HepG2 (cell line): ENCODE measurements around the gene CUEDC2. TPM values are rescaled to one million over a fixed set of nuclear protein-coding genes. Genes with fewer than 3 reads are reported as not detected.

Experiments used
- ADNP ChIP-seq: sonication (generic); formaldehyde crosslinking; IDR thresholded peaks from 2 replicates; pipeline ENCODE4 v1.4.0; 2020; ENCODE audit warnings: missing genetic modification reagents
- CENPBD1 ChIP-seq: sonication (generic); formaldehyde crosslinking; IDR thresholded peaks from 2 replicates; pipeline ENCODE4 v1.8.0; 2022; ENCODE audit warnings: missing genetic modification reagents, low read depth, mild to moderate bottlenecking, borderline replicate concordance
- CERS6 ChIP-seq: sonication (generic); formaldehyde crosslinking; IDR thresholded peaks from 2 replicates; pipeline ENCODE4 v1.5.0; 2020; ENCODE audit warnings: missing genetic modification reagents
- ETV5 ChIP-seq: IDR thresholded peaks from 2 replicates; pipeline ENCODE4 v1.6.1; 2018; ENCODE audit warnings: missing biosample characterization, missing genetic modification reagents, inconsistent platforms, borderline replicate concordance
- FLYWCH1 ChIP-seq: sonication (generic); formaldehyde crosslinking; IDR thresholded peaks from 2 replicates; pipeline ENCODE4 v1.8.1; 2023; ENCODE audit warnings: mild to moderate bottlenecking, missing genetic modification reagents
- JUND ChIP-seq: sonication (generic); formaldehyde crosslinking; IDR thresholded peaks from 2 replicates; pipeline ENCODE4 v1.8.0; 2022; ENCODE audit warnings: mild to moderate bottlenecking, missing genetic modification reagents
- KDM4B ChIP-seq: sonication (generic); formaldehyde crosslinking; IDR thresholded peaks from 2 replicates; pipeline ENCODE4 v1.4.0; 2020; ENCODE audit warnings: missing genetic modification reagents
- MIER2 ChIP-seq: IDR thresholded peaks from 2 replicates; pipeline ENCODE4 v1.6.1; 2016; ENCODE audit warnings: missing biosample characterization, missing genetic modification reagents
- PITX1 ChIP-seq: sonication (generic); formaldehyde crosslinking; IDR thresholded peaks from 2 replicates; pipeline ENCODE4 v1.5.1; 2020; ENCODE audit warnings: mild to moderate bottlenecking, missing genetic modification reagents
- PPARG ChIP-seq: conservative IDR thresholded peaks from 2 replicates; pipeline ENCODE4 v1.6.1; 2016; ENCODE audit warnings: missing biosample characterization, missing genetic modification reagents
- SMAD9 ChIP-seq: sonication (generic); formaldehyde crosslinking; IDR thresholded peaks from 2 replicates; pipeline ENCODE4 v1.5.1; 2020; ENCODE audit warnings: mild to moderate bottlenecking, missing genetic modification reagents
- SMYD3 ChIP-seq: sonication (generic); formaldehyde crosslinking; IDR thresholded peaks from 2 replicates; pipeline ENCODE4 v1.8.1; 2023; ENCODE audit warnings: mild to moderate bottlenecking, missing genetic modification reagents
- SP140L ChIP-seq: sonication (generic); formaldehyde crosslinking; IDR thresholded peaks from 2 replicates; pipeline ENCODE4 v1.4.0; 2020; ENCODE audit warnings: missing genetic modification reagents, borderline replicate concordance
- TBP ChIP-seq: sonication (generic); formaldehyde crosslinking; IDR thresholded peaks from 2 replicates; pipeline ENCODE4 v1.5.0; 2020; ENCODE audit warnings: missing genetic modification reagents
- THAP8 ChIP-seq: sonication (generic); formaldehyde crosslinking; IDR thresholded peaks from 2 replicates; pipeline ENCODE4 v1.5.1; 2020; ENCODE audit warnings: missing genetic modification reagents, mild to moderate bottlenecking, borderline replicate concordance
- UBTF ChIP-seq: sonication (generic); formaldehyde crosslinking; IDR thresholded peaks from 2 replicates; pipeline ENCODE4 v1.4.0; 2020; ENCODE audit warnings: mild to moderate bottlenecking, missing genetic modification reagents
- ZC3H13 ChIP-seq: sonication (generic); formaldehyde crosslinking; IDR thresholded peaks from 2 replicates; pipeline ENCODE4 v1.8.1; 2023; ENCODE audit warnings: mild to moderate bottlenecking, missing genetic modification reagents, moderate library complexity
- ZFP1 ChIP-seq: IDR thresholded peaks from 2 replicates; pipeline ENCODE4 v1.6.1; 2016
- ZFX ChIP-seq: sonication (generic); formaldehyde crosslinking; IDR thresholded peaks from 2 replicates; pipeline ENCODE4 v1.4.0; 2020; ENCODE audit warnings: mild to moderate bottlenecking, low read depth, missing genetic modification reagents, moderate library complexity
- ZNF225 ChIP-seq: sonication (generic); formaldehyde crosslinking; IDR thresholded peaks from 2 replicates; pipeline ENCODE4 v1.4.0; 2020; ENCODE audit warnings: mild to moderate bottlenecking, missing genetic modification reagents
- ZNF414 ChIP-seq: sonication (generic); formaldehyde crosslinking; IDR thresholded peaks from 2 replicates; pipeline ENCODE4 v1.5.0; 2020; ENCODE audit warnings: missing genetic modification reagents
- ZNF615 ChIP-seq: sonication (generic); formaldehyde crosslinking; IDR thresholded peaks from 2 replicates; pipeline ENCODE4 v1.5.0; 2020; ENCODE audit warnings: mild to moderate bottlenecking, missing genetic modification reagents, borderline replicate concordance
- ZNF800 ChIP-seq: sonication (generic); formaldehyde crosslinking; IDR thresholded peaks from 2 replicates; pipeline ENCODE4 v1.4.0; 2020; ENCODE audit warnings: missing genetic modification reagents
- polyA plus RNA-seq, 8 experiments: library from polyadenylated mRNA; depleted of rRNA in 3 of 8; stranded (reverse) in 7 of 8; unstranded in 1 of 8; fragments of >200 nt; fragmentation: Illumina TruSeq in 4 of 8; extraction: Trizol in 4 of 8; gene quantifications; 2 replicates each; pipeline versions ENCODE4 v1.2.1 to v1.2.3, GENCODE V29; 2011 to 2016; ENCODE audit warnings: low read depth in 4 of 8, missing spikeins in 1 of 8, mixed read lengths in 1 of 8; ENCODE audit not compliant: insufficient read depth in 1 of 8
- total RNA-seq, 5 experiments: library from RNA; depleted of rRNA; stranded (reverse); fragments of >200 nt; fragmentation: Illumina TruSeq; extraction: Trizol; gene quantifications; 2 replicates each; pipeline ENCODE4 v1.2.3, GENCODE V29; 2016; ENCODE audit warnings: low read depth in 1 of 5

CUEDC2 gene
- total and polyA plus RNA-seq, 2 of the 13 experiments (the other 11 are each of a cell fraction or from before 2014, with no cell fraction given) = 13.1 to 18.4 TPM

- TF ChIP-seq TBP (CRISPR knock-in tag) = 0 out of 2 replicates have a peak, but pooled peaks have one; percentile 41
- no peak for TF ChIP-seq ZNF615 (CRISPR knock-in tag)
- TF ChIP-seq MIER2 (CRISPR knock-in tag) = peak; percentile 94
- peak; percentile 23; the same call in 1 of the 2 replicates for TF ChIP-seq UBTF (CRISPR knock-in tag)
- no peak for TF ChIP-seq ADNP (CRISPR knock-in tag)
- no peak for TF ChIP-seq ZC3H13
- 0 out of 2 replicates have a peak, but pooled peaks have one; percentile 53 for TF ChIP-seq CERS6
- no peak; the same call in 1 of the 2 replicates for TF ChIP-seq ZNF225
- no peak for TF ChIP-seq ZFP1 (CRISPR knock-in tag)
- TF ChIP-seq JUND (CRISPR knock-in tag) = no peak
- TF ChIP-seq ETV5 = 0 out of 2 replicates have a peak, but pooled peaks have one; percentile 30
- TF ChIP-seq SMAD9 (CRISPR knock-in tag) = no peak
- TF ChIP-seq ZNF800 (CRISPR knock-in tag) = peak; percentile 83
- TF ChIP-seq KDM4B (CRISPR knock-in tag) = no peak
- no peak for TF ChIP-seq PITX1 (CRISPR knock-in tag)
- no peak for TF ChIP-seq ZNF414 (CRISPR knock-in tag)
- TF ChIP-seq PPARG (CRISPR knock-in tag) = 0 out of 2 replicates have a peak, but pooled peaks have one; percentile 12
- no peak for TF ChIP-seq CENPBD1 (CRISPR knock-in tag)
- 0 out of 2 replicates have a peak, but pooled peaks have one; percentile 60 for TF ChIP-seq SMYD3 (CRISPR knock-in tag)
- TF ChIP-seq THAP8 (CRISPR knock-in tag) = no peak
- TF ChIP-seq SP140L (CRISPR knock-in tag) = no peak
- TF ChIP-seq ZFX (CRISPR knock-in tag) = no peak
- TF ChIP-seq FLYWCH1 (CRISPR knock-in tag) = no peak
These were observed 12.8 kb downstream of the CUEDC2 start (continued) for GRCh38 chr10:102419269-102420180.
